A673 (cell line): ENCODE results near the gene KLK2. TPM values are rescaled to one million over a fixed set of nuclear protein-coding genes. Genes with fewer than 3 reads are reported as not detected.

Experiments
- BruUV-seq: library from RNA; stranded (reverse); fragments of 400-500 nt; replicated peaks from 2 replicates; lab custom pipeline; 2021; lab: Mats Ljungman, UMichigan
- CTCF ChIA-PET: fragments of 300-600 bp; sonication (Branson Sonifier 250); formaldehyde crosslinking; loops from one replicate; lab custom pipeline; 2022; ENCODE audit warnings: antibody characterized with exemption; lab: Charles Lee
- POLR2A ChIA-PET: fragments of 300-600 bp; sonication (Branson Sonifier 250); formaldehyde crosslinking; loops from one replicate; lab custom pipeline; 2022; ENCODE audit warnings: antibody characterized with exemption; ENCODE audit not compliant: low non-redundant PET; lab: Charles Lee
- DNase-seq: peaks from one replicate; pipeline ENCODE4 v3.0.0-alpha.2; 2015; ENCODE audit warnings: low spot score
- H3K27ac ChIP-seq: fragments of 200-600 bp; sonication (generic); 2 replicates; pipeline ENCODE4 v1.5.1; 2016; ENCODE audit warnings: mixed run types, low read depth, mild to moderate bottlenecking, mixed read lengths, antibody characterized with exemption, low read length; ENCODE audit not compliant: poor library complexity, severe bottlenecking
- H3K27me3 ChIP-seq: fragments of 200-600 bp; sonication (generic); replicated peaks from 2 replicates; pipeline ENCODE4 v1.6.1; 2017; ENCODE audit warnings: mixed run types, low read depth, mild to moderate bottlenecking, mixed read lengths, antibody characterized with exemption, low read length; ENCODE audit not compliant: insufficient read depth, poor library complexity
- H3K36me3 ChIP-seq: fragments of 200-600 bp; sonication (generic); 2 replicates; pipeline ENCODE4 v1.6.1; 2016; ENCODE audit warnings: mixed run types, mild to moderate bottlenecking, mixed read lengths, antibody characterized with exemption, low read length; ENCODE audit not compliant: insufficient read depth, poor library complexity, severe bottlenecking
- H3K4me1 ChIP-seq: fragments of 200-600 bp; sonication (generic); 2 replicates; pipeline ENCODE4 v1.6.1; 2017; ENCODE audit warnings: mixed run types, mild to moderate bottlenecking, mixed read lengths, antibody characterized with exemption, low read length; ENCODE audit not compliant: insufficient read depth, poor library complexity, severe bottlenecking
- H3K4me3 ChIP-seq: fragments of 200-600 bp; sonication (generic); 2 replicates; pipeline ENCODE4 v1.5.1; 2016; ENCODE audit warnings: low read depth, mixed run types, mild to moderate bottlenecking, mixed read lengths, low read length; ENCODE audit not compliant: poor library complexity, severe bottlenecking
- H3K9me3 ChIP-seq: fragments of 200-600 bp; sonication (generic); 2 replicates; pipeline ENCODE4 v1.6.1; 2016; ENCODE audit warnings: mixed run types, low read depth, mild to moderate bottlenecking, mixed read lengths, antibody characterized with exemption, low read length; ENCODE audit not compliant: poor library complexity, severe bottlenecking
- EZH2 ChIP-seq: fragments of 200-600 bp; sonication (generic); IDR thresholded peaks from 2 replicates; pipeline ENCODE4 v1.6.1; 2017; ENCODE audit warnings: borderline replicate concordance, low read depth, mild to moderate bottlenecking, mixed read lengths, antibody characterized with exemption, low read length; ENCODE audit not compliant: poor library complexity, severe bottlenecking
- intact Hi-C: fragments of 100-400 bp; cut with micrococcal nuclease; formaldehyde crosslinking; loops from one replicate; pipeline ENCODE4 v1.10.0; 2022; ENCODE audit not compliant: unreplicated experiment
- total RNA-seq: library from RNA; stranded (reverse); gene quantifications from 2 replicates; pipeline ENCODE4 v1.2.3, GENCODE V29; 2021
- TF ChIP-seq, protein P1 (sequence below): fragments of 300-800, 200-600 bp; sonication (generic); conservative IDR thresholded peaks from 2 replicates; pipeline ENCODE4 v1.5.1; 2017; ENCODE audit warnings: low read depth, mild to moderate bottlenecking, antibody characterized with exemption, low read length, moderate library complexity, mixed read lengths

The KLK2 gene
- total RNA-seq, 1 experiment from 2014 or later: not detected

DNA sequence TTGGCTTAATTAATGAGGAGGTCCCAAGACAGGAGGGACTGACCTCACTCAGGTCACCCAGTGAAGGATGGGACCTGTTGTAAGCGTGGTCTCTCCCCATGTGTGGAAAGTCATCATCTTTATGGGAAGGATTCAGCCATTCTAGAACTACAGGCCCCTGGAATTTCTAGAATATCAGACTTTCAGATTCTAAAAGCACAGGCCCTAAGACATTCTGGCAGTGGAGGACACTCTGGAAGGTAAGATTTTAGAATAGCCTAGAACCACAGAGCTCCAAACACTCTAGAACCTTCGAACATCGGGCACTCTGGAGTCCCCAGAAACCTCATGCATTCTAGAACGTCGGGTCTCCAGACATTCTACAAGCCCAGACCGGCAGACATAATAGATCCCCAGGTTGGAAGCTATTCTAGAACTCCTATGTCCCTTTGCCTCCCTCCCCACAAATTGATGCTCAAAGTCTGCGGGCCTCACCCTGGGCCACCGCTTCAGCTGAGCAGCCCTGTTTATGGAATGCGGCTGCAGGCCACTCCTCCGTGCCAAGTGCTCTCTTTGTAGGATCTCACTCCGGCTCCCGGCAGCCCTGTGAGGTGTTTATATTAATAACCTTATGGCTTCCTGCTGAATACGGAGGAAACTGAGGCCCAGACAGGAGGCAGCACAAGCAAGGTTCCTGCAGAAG is 38.0 kb upstream of the KLK2 start:
- no peak for DNase-seq
- Histone ChIP-seq H3K4me1 (peaks cover 3% of the 10 kb centered on the region), H3K27ac (peak overlapping the region; percentile 17), H3K27me3 (no peaks in the 10 kb centered on the region), H3K9me3 (no peaks in the 10 kb centered on the region), H3K36me3 (no peaks in the 10 kb centered on the region), H3K4me3 (peak overlapping the region; percentile 61)
- no peak for TF ChIP-seq EZH2
- TF ChIP-seq, protein P1, sequence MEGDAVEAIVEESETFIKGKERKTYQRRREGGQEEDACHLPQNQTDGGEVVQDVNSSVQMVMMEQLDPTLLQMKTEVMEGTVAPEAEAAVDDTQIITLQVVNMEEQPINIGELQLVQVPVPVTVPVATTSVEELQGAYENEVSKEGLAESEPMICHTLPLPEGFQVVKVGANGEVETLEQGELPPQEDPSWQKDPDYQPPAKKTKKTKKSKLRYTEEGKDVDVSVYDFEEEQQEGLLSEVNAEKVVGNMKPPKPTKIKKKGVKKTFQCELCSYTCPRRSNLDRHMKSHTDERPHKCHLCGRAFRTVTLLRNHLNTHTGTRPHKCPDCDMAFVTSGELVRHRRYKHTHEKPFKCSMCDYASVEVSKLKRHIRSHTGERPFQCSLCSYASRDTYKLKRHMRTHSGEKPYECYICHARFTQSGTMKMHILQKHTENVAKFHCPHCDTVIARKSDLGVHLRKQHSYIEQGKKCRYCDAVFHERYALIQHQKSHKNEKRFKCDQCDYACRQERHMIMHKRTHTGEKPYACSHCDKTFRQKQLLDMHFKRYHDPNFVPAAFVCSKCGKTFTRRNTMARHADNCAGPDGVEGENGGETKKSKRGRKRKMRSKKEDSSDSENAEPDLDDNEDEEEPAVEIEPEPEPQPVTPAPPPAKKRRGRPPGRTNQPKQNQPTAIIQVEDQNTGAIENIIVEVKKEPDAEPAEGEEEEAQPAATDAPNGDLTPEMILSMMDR: no peak
- ChIA-PET POLR2A (no interaction called here), CTCF (no interaction called here)
- intact Hi-C loops: no loop called here
- BruUV-seq: no TSS peak

DNA sequence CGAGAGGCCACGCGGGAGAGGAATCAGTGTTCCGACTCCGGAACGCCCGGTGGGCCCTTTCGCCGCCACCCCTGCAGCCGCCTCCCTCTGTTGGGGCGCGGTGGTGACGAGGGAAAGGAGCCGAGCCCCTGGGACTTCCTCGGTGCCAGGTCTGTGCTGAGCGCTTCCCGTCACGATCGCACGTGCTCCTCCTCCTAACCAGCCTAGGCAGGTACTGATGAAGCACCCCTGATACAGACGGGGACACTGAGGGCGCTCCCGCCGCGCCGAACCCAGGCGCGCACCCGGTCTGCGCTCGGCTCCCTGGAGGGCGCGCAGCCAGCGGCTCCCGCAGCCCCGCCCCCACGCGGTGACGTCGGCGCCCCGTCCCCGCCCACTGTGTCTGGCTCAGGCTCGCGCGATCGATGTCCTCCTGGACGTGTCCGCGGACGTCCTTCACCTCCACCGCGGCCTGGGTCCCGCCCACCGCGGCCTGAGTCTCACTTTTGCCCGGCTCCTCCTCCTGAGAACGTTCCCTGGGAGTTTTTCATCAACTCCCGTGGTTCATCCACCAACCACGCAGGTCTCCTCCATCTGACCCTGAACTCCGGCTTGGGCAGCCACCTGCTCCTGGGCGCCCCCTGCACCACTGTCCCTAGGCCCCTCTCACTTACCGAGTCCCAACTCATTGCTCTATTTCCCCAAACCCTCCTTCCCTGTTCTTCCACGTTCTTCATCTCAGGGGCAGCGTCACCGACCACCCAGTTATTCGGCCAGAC is 37.3 kb upstream of the KLK2 start:
- Histone ChIP-seq H3K4me3 (peak overlapping the region; percentile 61), H3K27ac (peak overlapping the region; percentile 17), H3K36me3 (no peaks in the 10 kb centered on the region), H3K27me3 (peaks cover 3% of the 10 kb centered on the region), H3K4me1 (peaks cover 3% of the 10 kb centered on the region), H3K9me3 (no peaks in the 10 kb centered on the region)
- intact Hi-C loops: no loop called here
- no peak for TF ChIP-seq EZH2
- TF ChIP-seq, protein P1: no peak
- ChIA-PET POLR2A (no interaction called here), CTCF (no interaction called here)
- BruUV-seq: no TSS peak
- peak; percentile 70 for DNase-seq

DNA sequence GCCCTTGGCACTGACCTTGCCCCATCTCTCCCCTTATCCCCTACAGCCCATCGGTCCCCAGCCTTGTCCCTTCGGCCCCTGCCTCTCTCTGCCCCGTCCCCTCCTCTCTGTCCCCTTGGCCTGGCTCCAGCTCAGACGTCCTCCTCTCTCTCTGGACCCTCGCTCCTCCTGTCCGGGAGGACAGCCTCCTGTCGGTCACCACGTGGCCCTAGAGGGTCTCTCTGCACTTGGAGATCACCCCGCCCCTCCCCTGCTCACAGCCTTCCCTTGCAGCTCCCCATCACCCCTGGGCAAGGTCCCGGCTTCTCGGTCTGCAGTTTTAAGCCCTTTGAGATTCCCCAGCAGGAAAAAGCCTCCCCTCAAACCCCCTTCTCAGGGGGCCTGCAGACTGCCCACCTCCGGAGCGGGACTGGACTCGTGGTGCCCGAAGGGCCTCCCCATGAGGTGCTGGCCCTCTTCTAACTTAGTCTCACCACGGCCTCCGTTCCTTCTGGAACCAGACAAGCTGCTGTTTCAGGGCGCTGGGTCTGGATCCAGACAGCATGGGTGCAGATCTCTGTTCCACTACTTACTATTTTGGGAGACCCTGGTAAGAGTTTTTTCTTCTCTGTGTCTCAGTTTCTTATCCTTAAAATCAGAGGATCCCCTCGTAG is 36.6 kb upstream of the KLK2 start:
- intact Hi-C loops: no loop called here
- TF ChIP-seq, protein P1: no peak
- no peak for TF ChIP-seq EZH2
- Histone ChIP-seq H3K27me3 (peaks cover 5% of the 10 kb centered on the region), H3K4me3 (peak overlapping the region; percentile 61), H3K36me3 (no peaks in the 10 kb centered on the region), H3K4me1 (peaks cover 3% of the 10 kb centered on the region), H3K27ac (no peak overlapping the region), H3K9me3 (no peaks in the 10 kb centered on the region)
- ChIA-PET POLR2A (no interaction called here), CTCF (no interaction called here)
- DNase-seq: no peak
- no TSS peak for BruUV-seq
